Epithelial cell of umbilical artery (primary cell): ENCODE measurements around the gene FUOM. TPM values are rescaled to one million over a fixed set of nuclear protein-coding genes. Genes with fewer than 3 reads are reported as not detected.

Source experiments
- total RNA-seq: library from RNA; depleted of rRNA; stranded (reverse); fragments of >200 nt; gene quantifications from 2 replicates; pipeline ENCODE4 v1.2.3, GENCODE V29; 2014

The FUOM gene, protein sequence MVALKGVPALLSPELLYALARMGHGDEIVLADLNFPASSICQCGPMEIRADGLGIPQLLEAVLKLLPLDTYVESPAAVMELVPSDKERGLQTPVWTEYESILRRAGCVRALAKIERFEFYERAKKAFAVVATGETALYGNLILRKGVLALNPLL
- total RNA-seq = 21.3 and 36.7 TPM in 2 replicates

DNA sequence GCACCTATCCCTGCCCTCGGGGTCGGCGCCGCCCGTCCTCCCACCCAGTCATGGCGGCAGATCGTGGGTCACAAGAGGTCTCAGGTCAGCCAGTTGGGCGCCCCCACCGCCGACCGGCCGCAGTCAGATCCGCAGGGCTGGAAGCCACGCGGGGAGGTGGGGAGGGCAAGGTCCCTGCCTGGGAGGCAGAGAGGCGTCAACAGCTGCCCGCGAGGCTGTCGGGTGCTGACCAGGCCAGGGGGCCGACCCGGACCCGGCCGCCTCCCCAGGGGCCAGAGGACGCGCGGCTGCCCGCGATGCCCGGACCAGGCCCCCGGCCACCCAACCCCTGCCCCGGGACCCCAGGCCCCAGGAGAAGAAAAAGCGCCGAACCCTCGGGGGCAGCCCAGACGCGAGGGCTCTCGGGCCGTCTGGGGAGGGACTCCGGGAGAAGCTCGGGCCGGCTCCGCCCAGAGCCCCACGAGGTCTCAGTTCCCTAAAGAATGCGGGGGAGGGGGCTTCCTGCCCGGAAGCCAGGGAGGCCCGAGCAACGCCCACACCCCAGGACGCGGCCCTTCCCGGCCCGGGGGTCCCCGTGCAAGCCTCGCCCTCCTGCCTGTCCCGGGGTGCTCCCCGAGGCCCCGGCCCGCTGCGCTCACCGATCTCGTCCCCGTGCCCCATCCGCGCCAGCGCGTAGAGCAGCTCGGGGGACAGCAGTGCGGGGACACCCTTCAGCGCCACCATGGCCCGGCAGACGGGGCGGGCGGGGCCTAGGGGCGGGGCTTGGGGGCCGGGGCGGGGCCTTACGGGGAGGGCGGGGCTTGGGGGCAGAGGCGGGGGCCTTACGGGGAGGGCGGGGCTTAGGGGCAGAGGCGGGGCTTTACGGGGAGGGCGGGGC is at the start of gene FUOM:
TSS of gene FUOM (minus strand) at position 735 of the 877 bp plus-strand sequence. CDS start at position 723, 12 bp downstream.

DNA sequence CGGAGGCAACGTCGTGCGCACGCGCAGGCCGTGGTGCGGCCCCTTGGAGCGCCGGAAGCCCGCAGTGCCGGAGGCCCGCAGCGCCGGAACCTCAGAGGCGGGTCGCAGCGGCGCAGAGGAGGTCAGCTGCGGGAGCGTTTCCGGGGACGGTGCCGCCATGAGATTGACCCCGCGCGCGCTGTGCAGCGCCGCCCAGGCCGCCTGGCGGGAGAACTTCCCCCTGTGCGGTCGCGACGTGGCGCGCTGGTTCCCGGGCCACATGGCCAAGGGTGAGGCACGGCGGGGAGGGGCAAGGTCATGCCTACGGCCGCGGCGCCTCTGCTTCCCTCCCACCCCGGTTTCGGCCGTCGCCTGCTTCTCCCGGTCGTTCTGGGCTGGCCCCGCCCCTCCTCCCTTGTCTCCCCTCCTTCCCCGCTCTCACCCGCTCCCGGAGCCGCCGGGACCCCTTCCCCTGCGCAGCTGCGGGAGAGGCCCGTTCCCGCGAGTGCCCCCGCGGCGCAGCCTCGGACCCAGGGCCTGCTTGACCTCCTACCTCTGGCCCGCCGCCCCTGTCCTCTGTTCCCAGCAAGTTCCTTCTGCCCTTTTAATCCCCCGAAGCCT is 36.3 kb upstream of the FUOM start, which contains the start of gene MTG1:
TSS of gene MTG1 (plus strand) at position 94 of the 600 bp plus-strand sequence. CDS start at position 158, 64 bp downstream.

DNA sequence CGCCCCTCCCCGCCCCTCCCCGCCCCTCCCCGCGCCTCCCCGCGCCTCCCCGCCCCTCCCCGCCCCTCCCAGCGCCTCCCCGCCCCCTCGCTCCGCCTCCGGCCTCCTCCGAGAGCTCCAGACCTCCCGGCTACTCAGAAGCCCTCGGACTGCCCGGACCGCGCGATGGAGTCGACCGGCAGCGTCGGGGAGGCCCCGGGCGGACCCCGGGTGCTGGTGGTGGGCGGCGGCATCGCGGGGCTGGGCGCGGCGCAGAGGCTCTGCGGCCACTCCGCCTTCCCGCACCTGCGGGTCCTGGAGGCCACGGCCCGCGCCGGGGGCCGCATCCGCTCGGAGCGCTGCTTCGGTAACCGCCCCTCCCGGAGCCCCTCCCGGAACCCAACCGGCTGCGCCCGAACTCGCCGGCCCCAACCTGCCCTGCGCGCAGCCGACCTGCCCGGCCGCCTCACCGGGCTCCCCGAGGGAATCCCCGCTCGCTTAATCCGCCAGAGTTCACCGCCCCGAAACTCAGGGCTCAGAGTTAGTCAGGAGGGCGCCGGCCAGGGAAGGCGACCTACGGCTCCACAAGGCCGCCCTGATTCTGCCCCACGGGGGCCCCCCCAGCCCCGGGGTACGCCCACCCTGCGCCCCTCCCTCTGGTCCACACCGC is 21.5 kb upstream of the FUOM start, which contains the start of gene PAOX:
TSS of gene PAOX (plus strand) at position 111 of the 649 bp plus-strand sequence. CDS start at position 166, 55 bp downstream.

DNA sequence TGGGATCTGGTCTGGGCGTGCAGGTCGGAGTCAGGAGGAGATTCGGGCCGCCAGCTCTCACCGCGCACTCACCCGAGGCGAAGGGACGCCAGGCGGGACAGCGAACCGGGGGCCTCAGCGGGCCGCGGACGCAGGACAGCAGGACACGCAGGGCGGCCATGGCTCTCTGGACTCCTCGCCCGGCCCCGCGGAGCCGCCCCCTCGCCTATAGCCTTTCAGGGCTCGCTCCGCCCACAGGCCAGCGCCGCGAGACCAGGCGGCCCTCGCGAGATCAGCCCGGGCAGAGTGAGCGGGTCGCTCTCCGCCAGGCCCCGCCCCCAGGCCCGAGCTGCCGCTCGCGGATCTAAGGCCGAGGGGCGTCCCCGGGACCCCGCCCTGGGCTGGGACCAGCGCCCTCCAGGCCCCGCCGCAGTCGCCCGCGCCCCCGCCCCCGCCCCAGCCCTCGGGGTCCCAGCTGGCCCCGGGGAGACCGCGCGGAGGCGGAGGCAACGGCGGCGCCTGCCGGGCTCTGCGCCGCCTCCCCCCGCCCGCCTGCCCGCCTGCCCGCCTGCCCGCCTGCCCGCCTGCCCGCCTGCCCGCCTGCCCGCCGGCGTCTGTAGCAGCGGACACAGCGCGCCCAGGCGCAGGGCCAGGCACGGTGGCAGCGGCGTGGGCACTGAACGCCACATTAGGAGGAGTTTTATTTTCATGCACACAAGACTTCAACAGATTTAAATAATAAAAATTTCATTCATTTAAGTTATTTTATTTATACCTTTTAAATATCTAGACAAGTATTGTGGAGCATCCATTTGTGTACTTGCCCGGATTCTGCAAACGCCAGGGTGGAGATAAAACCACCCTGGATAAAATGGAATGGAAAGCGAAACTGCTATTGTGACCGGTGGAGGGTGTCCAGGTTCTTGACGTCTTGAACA is 15.6 kb upstream of the FUOM start, which contains the start of gene ECHS1:
TSS of gene ECHS1 (minus strand) at position 181 of the 917 bp plus-strand sequence. CDS start at position 160, 21 bp downstream.

DNA sequence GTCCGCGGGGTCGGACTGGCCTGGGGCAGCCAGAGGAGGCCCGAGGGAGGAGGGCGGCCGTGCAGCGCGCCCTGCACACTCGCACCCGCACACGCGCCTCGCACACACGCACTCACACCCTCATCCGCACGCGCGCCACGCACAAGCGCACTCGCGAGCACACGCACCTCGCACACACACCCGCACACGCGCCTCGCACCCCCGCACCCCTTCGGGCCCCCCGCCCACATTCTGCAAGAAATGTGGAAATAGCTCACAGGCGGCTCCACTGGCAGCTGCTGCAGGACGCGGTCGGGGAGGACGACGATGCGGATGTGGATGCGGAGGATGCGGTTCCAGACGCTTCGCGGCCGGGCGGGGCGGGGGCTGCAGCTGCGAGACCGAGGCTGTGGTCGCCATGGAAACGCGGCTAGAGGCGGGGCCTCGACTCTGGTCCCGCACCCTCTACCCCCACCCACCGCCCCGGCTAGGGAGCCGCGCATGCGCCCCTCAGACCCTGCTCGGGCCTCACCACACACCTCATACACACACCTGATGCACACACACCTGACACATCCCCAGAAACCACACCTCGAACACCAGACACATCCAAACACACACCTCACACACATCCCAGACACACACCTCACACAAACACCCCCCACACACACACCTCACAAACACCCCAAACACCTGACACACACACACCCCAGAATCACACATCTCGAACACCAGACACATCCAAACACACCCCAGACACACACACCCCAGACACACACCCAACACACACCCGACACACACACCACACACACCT is 21.0 kb downstream of the FUOM start, which contains the start of gene CALY:
TSS of gene CALY (minus strand) at position 320 of the 793 bp plus-strand sequence. CDS start 7,907 bp downstream, outside the sequence.

DNA sequence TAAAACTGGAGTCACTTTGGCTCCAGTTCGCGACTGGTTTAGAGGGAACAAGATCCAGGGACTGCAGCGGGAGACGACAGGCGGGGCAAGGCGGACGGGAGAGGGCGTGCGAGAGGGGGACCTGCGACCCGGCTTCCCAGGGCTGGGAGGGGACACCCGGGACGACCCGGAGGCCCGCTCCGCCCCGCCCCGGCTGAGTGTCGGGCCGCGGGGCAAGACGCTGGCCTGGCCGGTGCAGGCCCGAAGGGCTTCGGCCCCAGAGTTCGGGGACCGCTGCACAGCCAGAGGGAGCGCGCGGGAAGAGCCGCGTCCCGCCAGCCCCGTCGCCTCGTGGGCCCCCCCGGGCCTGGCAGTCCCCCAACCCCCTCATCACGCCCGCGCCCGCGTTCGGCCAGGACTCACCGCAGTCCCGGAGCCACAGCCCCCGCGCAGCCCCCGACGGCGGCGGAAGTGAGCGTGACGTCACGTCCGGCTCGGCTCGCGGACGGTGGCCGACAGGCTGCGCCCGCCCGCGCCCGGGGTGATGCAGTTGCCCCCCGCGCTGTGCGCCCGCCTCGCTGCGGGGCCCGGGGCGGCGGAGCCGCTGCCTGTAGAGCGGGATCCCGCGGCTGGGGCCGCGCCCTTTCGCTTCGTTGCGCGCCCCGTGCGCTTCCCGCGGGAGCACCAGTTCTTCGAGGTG is 49.3 kb downstream of the FUOM start, which contains the start of the genes TUBGCP2 and ZNF511:
TSS of gene TUBGCP2 (minus strand) at position 452 of the 679 bp plus-strand sequence. CDS start 5,931 bp downstream, outside the sequence.
TSS of gene ZNF511 (plus strand) at position 494 of the 679 bp plus-strand sequence. CDS start at position 524, 30 bp downstream.

Other genes starting within 250 kb of the FUOM start
- gene KNDC1, start 197.8 kb downstream of the FUOM start, total RNA-seq = under 0.01 and 0.15 TPM in 2 replicates
- gene UTF1, start 127.8 kb downstream of the FUOM start, total RNA-seq = not detected in 2 replicates
- gene VENTX, start 120.2 kb downstream of the FUOM start, total RNA-seq = not detected in 2 replicates
- gene ADAM8, start 81.2 kb downstream of the FUOM start, total RNA-seq = 0.32 and 1.1 TPM in 2 replicates
- 29.0 and 42.6 TPM in 2 replicates for gene TUBGCP2, start 49.1 kb downstream of the FUOM start, total RNA-seq
- 27.9 and 29.5 TPM in 2 replicates for gene ZNF511, start 49.1 kb downstream of the FUOM start, total RNA-seq
- not detected in 2 replicates for gene CALY, start 21.1 kb downstream of the FUOM start, total RNA-seq
- gene PRAP1, start 10.6 kb downstream of the FUOM start, total RNA-seq = not detected in 2 replicates
- 74.7 and 90.7 TPM in 2 replicates for gene ECHS1, start 15.3 kb upstream of the FUOM start, total RNA-seq
- gene PAOX, start 21.2 kb upstream of the FUOM start, total RNA-seq = 6.4 and 9.1 TPM in 2 replicates
- 42.6 and 45.7 TPM in 2 replicates for gene MTG1, start 36.1 kb upstream of the FUOM start, total RNA-seq
- under 0.01 TPM in 1 of 2 replicates, not detected in the other for gene SPRN, start 66.6 kb upstream of the FUOM start, total RNA-seq
- gene SCART1, start 95.9 kb upstream of the FUOM start, total RNA-seq = 0.65 and 0.76 TPM in 2 replicates
- gene CYP2E1, start 169.3 kb upstream of the FUOM start, total RNA-seq = 0.32 TPM in 1 of 2 replicates, not detected in the other
- gene SYCE1, start 207.6 kb upstream of the FUOM start, total RNA-seq = not detected in 2 replicates